Measurements from ENCODE around the gene SLC25A40. TPM values are rescaled to one million over a fixed set of nuclear protein-coding genes. Genes with fewer than 3 reads are reported as not detected.

Gene SLC25A40
- polyA plus RNA-seq, 1 of the 3 experiments (the other 2 are of a cell fraction) = 5.5 TPM

- no peak for TF ChIP-seq CTCF (IDR thresholded peaks at IDR 0.05)
- no peak for TF ChIP-seq CHD2 (IDR thresholded peaks at IDR 0.05; ENCODE audit: low read length, partially characterized antibody)
- no peak for TF ChIP-seq EZH2phosphoT487 (IDR thresholded peaks at IDR 0.05; ENCODE audit: borderline replicate concordance, low read depth)
- no peak for TF ChIP-seq REST (IDR thresholded peaks at IDR 0.05; ENCODE audit: low read depth, low read length)
- TF ChIP-seq MXI1 (IDR thresholded peaks at IDR 0.05; ENCODE audit: low read depth, low read length) = no peak
Observed at GRCh38 chr7:87818336-87818735, 57.8 kb downstream of the SLC25A40 start (continued).

- Histone ChIP-seq H3K4me1 (ENCODE audit: control insufficient read depth in 1 of 2, insufficient read depth in 2 of 2, low read depth in 1 of 2, low read length in 1 of 2) (no peaks in the 10 kb centered on the region), H3K4me2 (no peak overlapping the region), H3K9ac (no peak overlapping the region), H3K79me2 (ENCODE audit: insufficient read depth) (no peaks in the 10 kb centered on the region), H3K9me2 (no peaks in the 10 kb centered on the region), H3K36me3 (replicated peaks in 1 of 2; ENCODE audit: control insufficient read depth in 1 of 2, insufficient read depth in 2 of 2, low read length in 1 of 2) (no peaks in the 10 kb centered on the region), H2AFZ (ENCODE audit: low read depth) (no peak overlapping the region), H4K20me1 (ENCODE audit: insufficient read depth) (no peaks in the 10 kb centered on the region), H3K27me3 (ENCODE audit: insufficient read depth) (no peaks in the 10 kb centered on the region), H3K4me3 (ENCODE audit: low read depth in 2 of 2, low read length in 1 of 2) (no peak overlapping the region), H3F3A (replicated peaks; ENCODE audit: insufficient read depth) (no peaks in the 10 kb centered on the region), H3K9me3 (no peaks in the 10 kb centered on the region), H3K27ac (ENCODE audit: low read depth in 2 of 2, low read length in 1 of 2) (no peak overlapping the region)
- CTCF ChIA-PET = interaction anchor here (1.0 to 3.0 kb wide), 3 partner anchors 16 to 21 kb away, joined by 3 to 15 read pairs (median 3); no protein-coding TSS in a partner anchor
- TF ChIP-seq RXRA (IDR thresholded peaks at IDR 0.05; ENCODE audit: borderline replicate concordance, low read depth) = no peak
- DNase-seq = no peak
- POLR2A ChIA-PET = no interaction called here
- WGBS (ENCODE audit: low lambda C conversion rate) = 47% methylated on average over 1 of the region's 1 CpG
Observed at GRCh38 chr7:87816389-87816788, 59.8 kb downstream of the SLC25A40 start.

GRCh38 chr7:87810726-87811125 is 65.4 kb downstream of the SLC25A40 start:
- POLR2A ChIA-PET = no interaction called here
- Histone ChIP-seq H3F3A (replicated peaks; ENCODE audit: insufficient read depth) (no peaks in the 10 kb centered on the region), H3K4me2 (no peak overlapping the region), H2AFZ (ENCODE audit: low read depth) (no peak overlapping the region), H3K79me2 (ENCODE audit: insufficient read depth) (no peaks in the 10 kb centered on the region), H3K4me1 (ENCODE audit: control insufficient read depth in 1 of 2, insufficient read depth in 2 of 2, low read depth in 1 of 2, low read length in 1 of 2) (no peaks in the 10 kb centered on the region), H3K36me3 (replicated peaks in 1 of 2; ENCODE audit: control insufficient read depth in 1 of 2, insufficient read depth in 2 of 2, low read length in 1 of 2) (no peaks in the 10 kb centered on the region), H3K9ac (no peak overlapping the region), H3K27ac (ENCODE audit: low read depth in 2 of 2, low read length in 1 of 2) (no peak overlapping the region), H4K20me1 (ENCODE audit: insufficient read depth) (no peaks in the 10 kb centered on the region), H3K9me3 (no peaks in the 10 kb centered on the region), H3K9me2 (no peaks in the 10 kb centered on the region), H3K4me3 (ENCODE audit: low read depth in 2 of 2, low read length in 1 of 2) (no peak overlapping the region), H3K27me3 (ENCODE audit: insufficient read depth) (no peaks in the 10 kb centered on the region)
- WGBS (ENCODE audit: low lambda C conversion rate) = 75% methylated on average over 2 of the region's 2 CpGs
- TF ChIP-seq RCOR1 (IDR thresholded peaks at IDR 0.05; ENCODE audit: low read length) (no peak), TEAD4 (IDR thresholded peaks at IDR 0.05; ENCODE audit: borderline replicate concordance, insufficient read depth) (no peak), FOSL2 (IDR thresholded peaks at IDR 0.05; ENCODE audit: borderline replicate concordance, low read depth) (no peak), EZH2phosphoT487 (IDR thresholded peaks at IDR 0.05; ENCODE audit: borderline replicate concordance, low read depth) (no peak), GATA2 (CRISPR knock-in tag; IDR thresholded peaks at IDR 0.05) (no peak), NFIC (IDR thresholded peaks at IDR 0.05; ENCODE audit: borderline replicate concordance) (no peak)
- no peak for DNase-seq
- CTCF ChIA-PET = interaction anchor here (1.2 to 2.2 kb wide), 2 partner anchors 13 to 356 kb away, joined by 4 to 14 read pairs; no protein-coding TSS in a partner anchor

Data from SK-N-SH (cell line).